HTR-8/SVneo (cell line): ENCODE results near the gene TSKU.

Experiments
- DNase-seq: peaks from one replicate; pipeline ENCODE4 v3.0.0; 2011; ENCODE audit warnings: low spot score, mixed read lengths; ENCODE audit not compliant: insufficient read length
- FAIRE-seq: peaks from 2 replicates; lab custom pipeline; 2011; peaks lifted over from hg19 to GRCh38; lab: Jason Lieb, UNC

The TSKU gene

DNA sequence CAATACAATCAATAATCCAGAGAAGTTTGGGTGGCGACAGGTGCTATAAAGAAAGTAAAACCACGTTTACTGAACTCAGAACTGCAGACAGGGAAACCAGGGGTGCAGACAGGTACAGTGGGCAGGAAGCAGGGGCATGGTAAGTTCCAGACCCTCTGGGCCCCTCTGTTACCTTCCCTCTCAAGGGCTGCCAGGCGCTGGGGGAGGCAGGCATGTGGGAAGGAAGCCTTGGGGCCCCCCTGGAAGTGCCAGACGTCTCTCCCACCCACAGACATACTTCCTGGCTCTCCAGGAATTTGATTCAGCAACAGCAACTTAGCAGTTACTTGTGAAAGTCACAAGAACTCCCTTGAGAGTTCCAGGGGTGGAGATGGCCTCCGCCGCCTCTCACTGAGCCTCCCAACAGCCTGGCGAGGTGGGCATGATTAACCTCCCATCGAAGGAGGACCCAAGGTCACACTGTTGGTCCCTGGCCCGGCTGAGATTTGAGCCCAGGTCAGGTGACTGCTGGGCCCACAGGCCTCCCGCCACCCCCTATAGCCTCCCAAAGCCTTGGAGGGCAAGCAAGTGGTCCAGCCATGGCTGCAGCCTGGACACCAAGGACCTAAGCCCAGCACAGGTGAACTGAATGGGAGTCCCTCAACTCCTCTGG lies 14.1 kb upstream of the TSKU start:
- no peak for DNase-seq
- FAIRE-seq: peak; percentile 16

GRCh38 chr11:76769645-76770586 lies 13.2 kb upstream of the TSKU start:
- FAIRE-seq: peak; percentile 89
- DNase-seq: no peak

DNA sequence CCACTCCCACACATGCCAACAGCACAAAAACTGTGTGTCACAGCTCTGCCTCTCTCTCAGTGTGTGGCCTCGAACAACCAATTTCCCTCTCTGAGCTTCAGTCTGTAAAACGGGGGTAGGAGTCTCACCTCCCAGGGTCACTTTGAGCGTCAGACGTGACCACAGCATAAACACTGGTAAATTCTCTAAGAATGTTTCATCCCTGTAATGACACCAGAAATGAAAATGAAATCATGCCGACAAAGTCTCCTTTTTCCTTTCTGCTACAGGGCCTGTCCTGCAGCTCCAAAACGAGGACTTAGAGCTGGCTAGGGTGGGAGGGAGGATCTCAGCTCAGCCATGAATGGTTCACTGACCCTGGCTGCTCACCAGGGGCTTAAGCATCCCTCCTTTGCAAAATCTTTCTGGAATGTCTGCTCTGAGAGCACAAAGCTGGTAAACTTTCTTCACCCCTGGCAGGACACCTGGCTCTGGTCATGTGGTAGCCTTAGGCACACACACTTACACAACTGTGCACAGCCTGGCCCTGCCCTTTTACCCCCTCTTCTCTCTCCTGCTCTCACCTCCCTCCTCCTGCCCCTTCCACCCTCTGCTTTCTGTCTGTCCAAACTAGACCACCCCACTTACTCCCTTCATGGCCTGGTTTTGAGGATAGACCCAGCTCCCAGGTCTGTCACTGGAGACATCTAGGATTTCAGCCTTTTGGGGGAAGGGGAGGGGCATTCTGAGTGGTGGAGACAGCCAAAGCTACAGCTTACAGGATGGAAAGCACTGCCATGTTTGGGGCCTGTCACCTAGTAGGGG lies 12.3 kb upstream of the TSKU start:
- FAIRE-seq: peak; percentile 76
- peak; percentile 73 for DNase-seq

DNA sequence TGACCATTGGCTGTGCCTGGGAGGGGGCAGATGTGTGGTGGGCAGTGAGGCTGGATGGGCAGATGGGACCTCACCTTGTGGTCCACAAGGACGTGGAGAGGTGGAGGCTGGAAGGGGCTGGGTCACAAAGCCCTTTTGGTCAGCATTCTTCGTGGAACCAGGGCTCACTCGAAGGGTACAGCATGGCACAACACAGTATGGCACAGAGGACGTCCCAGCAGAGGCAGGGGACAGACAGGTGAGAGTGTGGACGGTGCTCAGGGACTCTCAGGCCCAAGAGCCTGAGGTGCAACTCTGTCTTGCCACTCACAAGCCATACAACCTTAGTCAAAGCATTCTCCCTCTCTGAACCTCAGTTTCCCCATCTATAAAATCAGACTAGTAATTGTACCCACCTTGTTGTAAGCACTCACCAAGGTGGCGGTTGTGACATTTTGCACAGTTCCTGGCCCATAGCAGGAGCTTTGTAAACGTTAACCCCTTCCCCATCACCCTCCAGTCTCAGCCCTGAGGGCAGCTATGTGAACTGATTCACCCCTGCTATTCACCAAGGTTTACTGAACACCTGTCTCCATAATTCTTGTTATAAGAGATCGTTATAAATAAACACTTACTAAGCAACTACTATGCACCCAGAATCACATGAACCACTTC lies 11.6 kb upstream of the TSKU start:
- FAIRE-seq (no peak), DNase-seq (no peak)

DNA sequence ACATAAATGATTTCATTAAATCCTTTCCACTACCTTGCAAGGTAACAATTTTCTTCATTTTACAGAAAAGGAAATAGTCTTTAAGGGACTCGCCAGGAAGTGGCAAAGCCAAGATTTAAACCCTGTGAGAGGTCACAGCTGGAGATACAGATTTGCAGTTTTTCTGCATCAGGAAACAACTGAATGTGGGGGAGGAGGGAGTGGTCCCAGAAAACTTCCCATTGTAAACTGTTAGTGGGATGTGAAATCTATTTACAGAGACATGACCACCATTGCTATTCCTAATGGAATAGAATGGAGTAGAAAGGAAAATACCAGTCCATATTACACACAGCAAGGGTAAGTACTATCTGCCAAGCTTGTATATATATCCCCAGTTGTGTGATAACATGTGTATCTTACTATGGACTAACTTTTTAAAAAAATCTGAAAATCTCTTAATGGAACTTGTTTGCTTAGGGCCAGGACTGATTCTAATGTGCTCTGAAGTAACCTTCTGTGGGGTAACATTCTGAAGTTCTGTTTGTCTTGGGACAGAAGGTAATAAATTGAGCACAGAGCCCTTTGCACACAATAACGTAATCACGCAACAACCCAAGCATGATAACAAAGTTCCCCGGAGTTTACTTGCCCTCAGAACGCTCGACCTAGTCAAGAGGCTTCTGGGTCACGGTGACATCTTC lies 10.9 kb upstream of the TSKU start:
- FAIRE-seq (peak; percentile 36), DNase-seq (no peak)

DNA sequence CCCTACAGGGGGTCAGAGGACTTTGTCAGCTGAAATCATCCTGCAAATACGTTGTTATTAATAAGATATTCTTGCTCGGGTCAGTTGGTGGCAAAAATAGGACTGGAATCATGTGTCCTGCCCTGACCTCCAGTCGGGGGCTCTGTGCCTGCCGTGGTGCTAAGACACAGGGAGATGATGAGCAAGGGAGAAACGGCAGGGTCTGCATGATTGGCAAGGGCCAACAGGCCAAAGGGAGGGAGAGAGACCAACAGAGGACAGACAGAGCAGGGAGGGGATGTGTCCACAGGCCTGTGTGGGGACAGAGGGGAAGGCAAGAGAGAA lies 10.4 kb upstream of the TSKU start:
- DNase-seq (no peak), FAIRE-seq (no peak)

- no peak for DNase-seq
- FAIRE-seq: no peak
Measured at GRCh38 chr11:76773921-76774361, 9.2 kb upstream of the TSKU start.

DNA sequence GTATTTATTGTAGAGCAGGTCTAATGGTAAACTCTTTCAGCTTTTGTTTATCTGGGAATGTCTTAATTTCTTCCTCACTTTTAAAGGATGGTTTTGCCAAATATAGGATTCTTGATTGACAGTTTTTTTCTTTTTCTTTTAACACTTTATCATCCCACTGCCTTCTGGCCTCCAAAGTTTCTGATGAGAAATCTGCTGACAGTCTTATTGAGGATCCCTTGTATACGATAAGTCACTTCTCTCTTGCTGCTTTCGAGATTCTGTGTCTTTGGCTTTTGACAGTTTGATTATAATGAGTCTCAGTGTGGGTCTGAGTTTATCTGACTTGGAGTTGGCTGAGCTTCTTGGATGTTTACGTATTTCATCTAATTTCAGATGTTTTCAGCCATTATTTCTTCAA lies 6.7 kb upstream of the TSKU start:
- DNase-seq: no peak
- no peak for FAIRE-seq

DNA sequence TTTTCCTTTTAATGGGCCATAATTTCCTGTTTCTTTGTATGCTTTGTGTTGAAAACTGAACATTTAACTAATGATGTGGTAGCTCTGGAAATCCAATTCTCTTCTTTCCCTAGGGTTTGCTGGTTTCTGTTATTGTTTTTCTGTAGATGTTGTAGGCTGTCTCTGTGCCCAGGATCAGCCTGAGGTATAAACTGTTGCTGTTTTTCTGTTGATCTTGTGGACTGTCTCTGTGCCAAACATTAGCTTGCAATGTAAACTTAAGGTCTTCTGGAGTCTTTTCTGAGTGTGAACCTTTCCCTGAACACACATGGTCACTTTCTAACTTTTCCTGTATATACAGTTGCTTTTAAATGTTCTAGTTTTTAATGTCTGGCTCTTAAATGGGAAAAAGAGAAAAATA lies 5.9 kb upstream of the TSKU start:
- FAIRE-seq (no peak), DNase-seq (no peak)

- no peak for DNase-seq
- no peak for FAIRE-seq
Measured at GRCh38 chr11:76777876-76778275, 5.3 kb upstream of the TSKU start.

DNA sequence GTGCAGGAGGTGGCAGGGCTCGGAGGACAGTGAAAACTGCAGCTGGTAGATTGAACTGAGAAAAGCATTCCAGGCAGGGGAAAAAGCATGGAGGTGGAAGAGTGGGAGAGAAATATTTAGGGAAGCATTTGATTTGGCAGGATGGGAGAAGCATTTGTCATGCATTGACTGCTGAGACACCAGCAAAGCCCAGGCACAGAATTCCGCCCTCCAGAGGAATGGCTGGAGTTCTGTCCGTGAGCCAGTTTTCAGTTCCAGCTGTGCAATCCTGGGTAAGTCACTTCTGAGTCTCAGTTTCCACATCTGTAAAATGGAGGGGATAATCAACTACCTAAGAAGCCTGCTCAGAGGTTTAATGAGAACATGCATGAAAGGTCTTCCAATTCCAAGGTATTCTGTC lies 4.3 kb upstream of the TSKU start:
- DNase-seq (no peak), FAIRE-seq (no peak)

DNA sequence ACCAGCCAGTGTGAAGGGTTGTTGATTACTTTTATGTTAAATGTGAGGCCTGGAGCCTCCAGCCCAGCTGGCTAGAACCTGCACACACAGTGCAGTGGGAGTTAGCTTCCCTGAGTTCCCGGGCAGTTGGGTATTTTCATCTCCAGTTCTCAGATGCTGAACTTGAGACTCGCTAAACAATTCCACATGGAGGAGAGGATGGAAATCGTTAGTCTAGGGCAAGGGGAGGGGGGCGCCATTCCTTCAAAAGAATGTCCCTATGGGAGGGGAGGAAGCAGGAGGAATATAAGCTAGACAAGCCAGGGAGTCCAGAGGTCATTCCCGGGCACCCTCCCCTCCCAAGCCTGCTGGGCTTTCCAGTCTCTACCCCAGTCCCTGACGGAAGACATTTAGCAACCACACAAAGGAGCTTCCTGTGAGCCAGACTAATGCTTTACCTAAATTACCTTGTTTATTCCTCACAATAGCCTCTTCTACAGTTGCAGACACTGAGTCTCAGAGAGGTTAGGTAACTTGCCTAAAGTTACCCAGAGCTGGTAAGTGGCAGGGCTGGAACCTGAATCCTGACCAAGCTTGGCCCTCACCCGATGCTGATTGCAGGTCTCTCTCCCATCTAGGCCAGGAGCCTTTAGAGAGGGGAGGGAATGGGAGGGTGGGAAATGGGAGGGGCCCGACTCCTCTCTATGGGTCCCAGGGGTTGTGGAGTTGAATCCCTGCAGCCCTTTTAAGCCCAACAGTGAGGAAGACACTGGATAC lies 1.9 kb upstream of the TSKU start:
- no peak for DNase-seq
- FAIRE-seq: no peak

DNA sequence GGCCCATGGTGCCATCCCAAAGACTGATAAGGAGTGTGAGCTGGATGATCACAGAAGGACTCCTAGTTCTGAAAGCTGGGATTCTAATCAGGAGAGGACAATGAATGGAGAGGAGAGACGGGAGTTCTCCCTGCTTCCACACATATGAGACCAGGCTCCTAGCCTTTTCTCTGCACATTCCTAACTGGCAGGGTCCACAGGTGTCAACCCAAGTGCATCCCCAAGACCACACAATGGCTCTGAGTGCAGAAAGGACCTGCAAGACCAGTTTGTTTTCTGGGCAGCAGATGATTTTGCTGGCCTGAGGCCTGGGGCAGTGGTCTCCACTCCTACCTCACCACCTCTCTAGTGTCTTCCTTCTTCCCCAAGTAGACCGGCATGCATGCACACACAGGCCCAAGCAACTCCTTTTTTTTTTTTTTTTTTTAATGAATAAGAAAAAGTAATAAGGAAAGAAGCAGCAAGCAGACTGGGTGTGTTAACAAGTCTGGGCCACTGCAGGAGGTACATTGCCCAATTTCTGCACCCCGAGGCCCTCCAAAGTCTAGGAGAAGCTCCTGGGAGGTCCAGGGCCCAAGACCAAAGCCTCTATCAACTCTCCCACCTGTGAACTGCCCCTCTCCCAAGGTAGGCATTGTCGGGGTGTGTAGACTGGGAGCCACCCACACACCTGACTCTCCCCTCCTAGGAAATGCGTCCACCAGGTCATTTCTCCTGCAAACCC lies 1.2 kb upstream of the TSKU start:
- no peak for DNase-seq
- no peak for FAIRE-seq

DNA sequence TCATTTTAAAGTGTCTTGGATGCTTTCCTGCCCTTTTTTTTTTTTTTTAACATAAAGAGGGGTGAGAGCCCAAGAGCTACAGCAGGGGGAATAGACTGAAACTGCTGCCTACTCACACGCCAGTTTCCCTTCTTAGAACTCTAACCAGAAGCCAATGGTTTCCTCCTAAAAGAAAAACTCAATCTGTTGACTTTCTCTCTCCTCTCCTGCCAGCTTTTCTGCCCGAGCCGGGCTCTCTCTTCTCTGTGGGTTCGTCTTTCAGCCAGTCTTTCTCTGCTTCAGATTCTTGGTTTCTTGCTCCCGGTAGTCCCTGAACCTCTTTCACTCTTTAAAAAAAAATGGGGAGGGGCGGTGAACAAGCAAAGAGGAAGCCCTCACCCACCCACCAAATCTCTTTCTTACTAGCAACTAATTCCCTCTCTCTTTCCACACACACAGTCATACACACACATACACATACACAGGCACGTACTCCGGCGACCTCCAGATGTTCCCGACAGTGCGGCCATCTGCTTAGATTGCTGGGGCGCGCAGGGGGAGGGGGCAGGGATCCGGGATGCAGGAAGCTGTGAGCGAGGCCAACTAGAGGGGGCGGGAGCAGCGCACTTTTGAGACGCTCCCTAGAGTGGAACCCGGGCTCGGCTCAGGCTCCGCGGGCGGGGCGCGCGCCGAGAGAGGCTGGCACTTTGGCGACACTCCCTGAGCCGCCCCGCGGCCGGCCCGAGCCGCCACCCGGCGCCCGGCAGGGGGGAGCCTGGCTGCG lies 444 bp upstream of the TSKU start:
- DNase-seq (peak; percentile 92), FAIRE-seq (peak; percentile 23)

- DNase-seq (peak; percentile 87), FAIRE-seq (peak; percentile 60)
Measured at GRCh38 chr11:76783896-76784813, 999 bp downstream of the TSKU start.

DNA sequence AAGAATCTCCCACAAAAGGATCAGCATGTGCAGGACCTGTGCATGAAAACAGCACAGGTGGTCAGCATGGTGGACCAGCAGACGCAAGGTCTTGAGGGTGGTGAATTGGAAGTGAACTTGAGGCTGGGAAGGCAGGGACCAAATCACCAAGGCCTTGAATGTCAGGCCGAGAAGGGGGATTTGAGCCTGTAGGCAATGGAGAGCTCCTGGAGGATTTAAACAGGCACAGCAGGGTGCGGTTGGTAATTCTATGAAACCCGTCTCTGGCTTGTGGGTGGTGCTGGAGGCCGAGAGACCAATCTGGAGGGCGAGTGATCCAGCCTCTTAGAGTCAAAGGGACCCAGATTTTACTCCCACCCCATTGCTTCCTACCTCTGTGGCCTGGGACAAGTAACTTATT lies 2.4 kb downstream of the TSKU start:
- FAIRE-seq: no peak
- DNase-seq: no peak

DNA sequence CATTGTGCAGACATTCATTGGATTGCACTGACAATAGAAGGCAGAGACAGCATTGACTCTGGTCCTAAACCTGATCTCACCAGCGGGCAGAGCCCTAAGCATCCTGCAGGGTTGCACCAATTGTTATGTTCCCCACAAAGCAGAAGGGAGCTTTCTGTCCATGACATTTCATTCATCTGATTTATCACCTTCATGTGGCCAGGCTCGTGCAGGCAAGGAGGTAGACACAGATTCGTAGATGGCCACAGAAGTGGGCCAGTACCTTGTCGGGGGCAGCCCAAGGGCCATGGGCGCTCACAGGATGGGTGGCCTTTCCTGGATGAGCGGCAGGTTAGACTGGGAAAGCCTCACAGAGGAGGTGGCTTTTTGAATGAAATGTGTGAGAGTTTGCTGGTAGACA lies 2.9 kb downstream of the TSKU start:
- no peak for FAIRE-seq
- DNase-seq: no peak
